CD14-positive monocyte (primary cell): ENCODE data around the gene CIB1. TPM values are rescaled to one million over a fixed set of nuclear protein-coding genes. Genes with fewer than 3 reads are reported as not detected.

Experiments used
- DNase-seq, 3 donors: peaks; one replicate each; pipeline ENCODE4 v3.0.0-alpha.2; 2011 to 2022
- H2AFZ ChIP-seq: 2 replicates; pipeline ENCODE4 v1.6.0; 2012; ENCODE audit warnings: mild to moderate bottlenecking, low read depth, low read length, inconsistent platforms; ENCODE audit not compliant: insufficient read depth, poor library complexity, severe bottlenecking
- H3K27ac ChIP-seq, 2 donors: 1 replicate in 1 of 2; 2 replicates in 1 of 2; pipeline ENCODE4 v1.5.1; 2012 to 2013; ENCODE audit warnings: low read length in 2 of 2, control low read depth in 1 of 2, inconsistent platforms in 1 of 2, low read depth in 1 of 2, mild to moderate bottlenecking in 1 of 2
- H3K27me3 ChIP-seq, 2 donors: one replicate each; pipeline versions ENCODE4 v1.6.0 to v1.6.1; 2011 to 2013; ENCODE audit warnings: low read length in 2 of 2; ENCODE audit not compliant: control insufficient read depth in 2 of 2, insufficient read depth in 2 of 2
- H3K36me3 ChIP-seq, 2 donors: replicated peaks in 1 of 2; 1 replicate in 1 of 2; 2 replicates in 1 of 2; pipeline versions ENCODE4 v1.5.1 to v1.6.1; 2012 to 2013; ENCODE audit warnings: low read length in 2 of 2, control low read depth in 1 of 2, inconsistent platforms in 1 of 2, mild to moderate bottlenecking in 1 of 2; ENCODE audit not compliant: insufficient read depth in 2 of 2, control insufficient read depth in 1 of 2
- H3K4me1 ChIP-seq, 2 donors: 1 replicate in 1 of 2; 2 replicates in 1 of 2; pipeline versions ENCODE4 v1.5.1 to v1.6.1; 2012 to 2013; ENCODE audit warnings: low read length in 2 of 2, control low read depth in 1 of 2, inconsistent platforms in 1 of 2, mild to moderate bottlenecking in 1 of 2, moderate library complexity in 1 of 2; ENCODE audit not compliant: insufficient read depth in 2 of 2, control insufficient read depth in 1 of 2
- H3K4me2 ChIP-seq: replicated peaks from 2 replicates; pipeline ENCODE3; 2012; ENCODE audit warnings: low read length, moderate library complexity, mild to moderate bottlenecking; ENCODE audit not compliant: poor library complexity, severe bottlenecking; ENCODE audit errors: extremely low read depth
- H3K4me3 ChIP-seq, 3 experiments: fragments of 200-600 bp in 1 of 3; sonication (generic) in 1 of 3; replicated peaks in 1 of 3; 1 replicate in 2 of 3; 2 replicates in 1 of 3; pipeline ENCODE4 v1.5.1; 2011 to 2013; ENCODE audit warnings: low read length in 3 of 3, mild to moderate bottlenecking in 3 of 3, control low read depth in 2 of 3, low read depth in 2 of 3, inconsistent platforms in 1 of 3, moderate library complexity in 1 of 3
- H3K79me2 ChIP-seq: 2 replicates; pipeline ENCODE4 v1.6.0; 2012; ENCODE audit warnings: mild to moderate bottlenecking, control low read depth, inconsistent platforms, low read length, moderate library complexity; ENCODE audit not compliant: insufficient read depth
- H3K9ac ChIP-seq: 2 replicates; pipeline ENCODE4 v1.6.0; 2017; ENCODE audit warnings: low read length, mild to moderate bottlenecking; ENCODE audit not compliant: insufficient read depth, poor library complexity, severe bottlenecking
- H3K9me3 ChIP-seq, 2 donors: replicated peaks in 1 of 2; 1 replicate in 1 of 2; 2 replicates in 1 of 2; pipeline versions ENCODE4 v1.5.1 to v1.6.1; 2012 to 2013; ENCODE audit warnings: low read length in 2 of 2, control low read depth in 1 of 2; ENCODE audit not compliant: control insufficient read depth in 1 of 2, insufficient read depth in 1 of 2
- H4K20me1 ChIP-seq: 2 replicates; pipeline ENCODE4 v1.6.0; 2012; ENCODE audit warnings: mild to moderate bottlenecking, low read length, control low read depth, moderate library complexity; ENCODE audit not compliant: insufficient read depth
- H3K27ac Mint-ChIP-seq, 7 donors: one replicate each; pipeline ENCODE4 v1.8.0; 2020; ENCODE audit warnings: mild to moderate bottlenecking in 7 of 7, mixed read lengths in 7 of 7, moderate library complexity in 6 of 7, inconsistent platforms in 2 of 7
- H3K27me3 Mint-ChIP-seq, 3 donors: one replicate each; pipeline ENCODE4 v1.8.0; 2021 to 2022; ENCODE audit warnings: low read depth in 3 of 3, mild to moderate bottlenecking in 3 of 3, mixed read lengths in 3 of 3, moderate library complexity in 3 of 3, inconsistent platforms in 1 of 3
- H3K36me3 Mint-ChIP-seq, 2 donors: one replicate each; pipeline ENCODE4 v1.8.0; 2020; ENCODE audit warnings: mixed read lengths in 2 of 2, inconsistent platforms in 1 of 2, mild to moderate bottlenecking in 1 of 2
- H3K4me1 Mint-ChIP-seq: one replicate; pipeline ENCODE4 v1.8.0; 2020; ENCODE audit warnings: mild to moderate bottlenecking, mixed read lengths
- H3K4me3 Mint-ChIP-seq, 2 donors: one replicate each; pipeline ENCODE4 v1.8.0; 2020; ENCODE audit warnings: mild to moderate bottlenecking in 2 of 2, mixed read lengths in 2 of 2, moderate library complexity in 1 of 2
- H3K9me3 Mint-ChIP-seq, 7 donors: one replicate each; pipeline ENCODE4 v1.8.0; 2020 to 2022; ENCODE audit warnings: mixed read lengths in 7 of 7, mild to moderate bottlenecking in 6 of 7, moderate library complexity in 6 of 7, inconsistent platforms in 2 of 7
- CTCF ChIP-seq: fragments of 200-600 bp; IDR thresholded peaks from one replicate; pipeline ENCODE4 v1.8.0; 2022; ENCODE audit warnings: antibody characterized with exemption, mild to moderate bottlenecking
- WGBS: methylation state at CpG from one replicate; pipeline ENCODE4 v1.1.5; 2013; ENCODE audit warnings: missing lambda C conversion rate; ENCODE audit not compliant: insufficient coverage; 5-methylcytosine and 5-hydroxymethylcytosine counted together
- intact Hi-C, 2 donors: fragments of 100-400 bp; cut with micrococcal nuclease; formaldehyde crosslinking; loops; one replicate each; pipeline versions ENCODE4 v1.15.0 to v1.15.1; 2023
- polyA plus RNA-seq, 3 donors: library from polyadenylated mRNA; depleted of rRNA in 1 of 3; unstranded in 2 of 3; stranded (reverse) in 1 of 3; fragments of 300-500 nt in 2 of 3; fragments of >200 nt in 1 of 3; fragmentation: Illumina TruSeq in 2 of 3; gene quantifications; 1 replicate in 2 of 3; 2 replicates in 1 of 3; pipeline ENCODE4 v1.2.3, GENCODE V29; 2012 to 2021

The CIB1 gene
- polyA plus RNA-seq, 3 donors = 77.5 to 197 (median 169) TPM

- Mint-ChIP-seq H3K36me3 (peaks cover 79 to 91% of the 10 kb centered on the region in 2 donors), H3K27ac (peak overlapping the region in 1 of 7 donors; percentile 21), H3K4me1 (peaks cover 24% of the 10 kb centered on the region), H3K27me3 (no peaks in the 10 kb centered on the region), H3K4me3 (no peak overlapping the region), H3K9me3 (peaks cover 0 to 1% (median 0%) of the 10 kb centered on the region in 7 donors)
- Histone ChIP-seq H3K4me3 (no peak overlapping the region), H4K20me1 (peaks cover 68% of the 10 kb centered on the region), H3K9me3 (no peaks in the 10 kb centered on the region), H3K9ac (no peak overlapping the region), H3K27me3 (no peaks in the 10 kb centered on the region), H3K36me3 (peaks cover 82 to 83% of the 10 kb centered on the region in 2 donors), H3K27ac (no peak overlapping the region), H3K79me2 (peaks cover 16% of the 10 kb centered on the region), H3K4me2 (no peak overlapping the region), H3K4me1 (peaks cover 24 to 25% of the 10 kb centered on the region in 2 donors), H2AFZ (no peak overlapping the region)
- DNase-seq = no peak
- intact Hi-C loops = no loop called here
- no peak for TF ChIP-seq CTCF
- 92% methylated on average over 2 of the region's 7 CpGs for WGBS
Measured at GRCh38 chr15:90227336-90227735, 6.4 kb downstream of the CIB1 start.

GRCh38 chr15:90225504-90226234, 8.1 kb downstream of the CIB1 start:
- no peak for DNase-seq
- peak overlapping the region in 1 of 7 donors; percentile 19 for H3K27ac Mint-ChIP-seq
- Histone ChIP-seq H3K9ac (no peak overlapping the region), H3K4me1 (peaks cover 8% of the 10 kb centered on the region in 2 donors), H3K27ac (no peak overlapping the region), H3K36me3 (peaks cover 92 to 94% of the 10 kb centered on the region in 2 donors), H3K27me3 (no peaks in the 10 kb centered on the region), H3K79me2 (peaks cover 8% of the 10 kb centered on the region), H3K4me3 (no peak overlapping the region), H4K20me1 (peaks cover 76% of the 10 kb centered on the region), H2AFZ (no peak overlapping the region), H3K9me3 (no peaks in the 10 kb centered on the region), H3K4me2 (no peak overlapping the region)
- 97% methylated on average over 13 of the region's 18 CpGs for WGBS
- TF ChIP-seq CTCF = no peak
- peaks cover 7% of the 10 kb centered on the region for H3K4me1 Mint-ChIP-seq
- peaks cover 84 to 98% of the 10 kb centered on the region in 2 donors for H3K36me3 Mint-ChIP-seq
- H3K4me3 Mint-ChIP-seq = no peak overlapping the region
- H3K27me3 Mint-ChIP-seq = no peaks in the 10 kb centered on the region
- intact Hi-C loops = no loop called here
- peaks cover 0 to 1% (median 0%) of the 10 kb centered on the region in 7 donors for H3K9me3 Mint-ChIP-seq
